ENCODE measurements around the gene BABAM2. TPM values are rescaled to one million over a fixed set of nuclear protein-coding genes. Genes with fewer than 3 reads are reported as not detected.

BABAM2 gene
- total and polyA plus RNA-seq, 2 of the 4 experiments (the other 2 are of a cell fraction) = 20.9 to 23.1 TPM

GRCh38 chr2:27903018-27903417 is 12.5 kb downstream of the BABAM2 start:
- Histone ChIP-seq H3K9me1 (ENCODE audit: insufficient read depth, low read length) (peaks cover 3% of the 10 kb centered on the region), H4K8ac (ENCODE audit: low read depth in 2 of 2, low read length in 2 of 2) (no peak overlapping the region), H2BK5ac (ENCODE audit: low read depth, low read length, poor library complexity, severe bottlenecking) (no peak overlapping the region), H2AFZ (replicated peaks; ENCODE audit: low read length, poor library complexity) (no peak overlapping the region), H3K14ac (replicated peaks; ENCODE audit: low read depth, low read length) (no peak overlapping the region), H3K4me1 (ENCODE audit: control insufficient read depth, insufficient read depth, low read length) (peaks cover 4% of the 10 kb centered on the region; the same call in 1 of the 2 replicates), H3K56ac (ENCODE audit: extremely low read depth, insufficient read depth, low read length) (no peak overlapping the region), H2BK120ac (ENCODE audit: low read depth, low read length) (no peak overlapping the region), H3K23ac (ENCODE audit: low read depth, low read length) (no peak overlapping the region), H3K36me3 (ENCODE audit: control insufficient read depth, insufficient read depth, low read length) (no peaks in the 10 kb centered on the region), H3K27ac (ENCODE audit: insufficient read depth, low read length) (no peak overlapping the region), H3K4ac (ENCODE audit: low read depth, low read length) (no peak overlapping the region), H4K5ac (ENCODE audit: low read depth, low read length) (no peak overlapping the region), H3K18ac (ENCODE audit: low read depth, low read length) (no peak overlapping the region), H2BK20ac (ENCODE audit: low read depth, low read length) (no peak overlapping the region), H3K4me2 (ENCODE audit: low read depth, low read length) (no peak overlapping the region), H4K91ac (ENCODE audit: insufficient read depth, low read depth, low read length) (no peak overlapping the region), H3K4me3 (ENCODE audit: insufficient read depth, low read depth, low read length) (no peak overlapping the region), H3K79me1 (ENCODE audit: low read depth in 1 of 2, low read length in 2 of 2) (peaks cover 9 to 18% of the 10 kb centered on the region in 2 experiments; a peak in 3 of 4 replicates), H4K20me1 (ENCODE audit: insufficient read depth, low read length) (no peaks in the 10 kb centered on the region), H3K9me3 (ENCODE audit: control insufficient read depth, insufficient read depth, low read length) (no peaks in the 10 kb centered on the region), H3K9ac (ENCODE audit: low read depth, low read length) (no peak overlapping the region), H2AK9ac (replicated peaks; ENCODE audit: low read depth, low read length, poor library complexity) (no peak overlapping the region), H2BK15ac (ENCODE audit: low read depth, low read length) (no peak overlapping the region), H2AK5ac (ENCODE audit: low read depth, low read length) (no peak overlapping the region; the same call in 1 of the 2 replicates), H3K27me3 (ENCODE audit: control insufficient read depth, insufficient read depth, low read length) (no peaks in the 10 kb centered on the region)
- TF ChIP-seq POLR2A (IDR thresholded peaks at IDR 0.05; ENCODE audit: low read depth, low read length) = no peak
- no peak for TF ChIP-seq MAZ (IDR thresholded peaks at IDR 0.05; ENCODE audit: borderline replicate concordance, low read depth, low read length)
- no peak for TF ChIP-seq MAFK (IDR thresholded peaks at IDR 0.05; ENCODE audit: low read depth, low read length)
- TF ChIP-seq CHD1 (IDR thresholded peaks at IDR 0.05; ENCODE audit: low read depth, low read length) = no peak
- BruUV-seq (replicated peaks) = no TSS peak
- intact Hi-C loops (cut with micrococcal nuclease) (loop anchor here (5.0 kb wide), 1 partner anchor 34 kb away; no protein-coding TSS in a partner anchor), dilution Hi-C loops (cut with HindIII; ENCODE audit: low sequenced_read_pairs, unreplicated experiment) (no loop called here), in situ Hi-C loops (cut with MboI; ENCODE audit: low sequenced_read_pairs) (no loop called here)
- POLR2A ChIA-PET (ENCODE audit: unreplicated experiment) = no interaction called here
- DNase-seq (no peak), ATAC-seq (ENCODE audit: low read depth) (no peak)
- WGBS, 2 experiments (ENCODE audit: extremely low coverage in 2 of 2, insufficient read length in 1 of 2) = no CpG with 5 or more reads among the region's 2 CpGs
- CTCF ChIA-PET = no interaction called here
